ENCODE results near the gene IQCH.

IQCH gene

GRCh38 chr15:67394873-67395639 is 140.5 kb downstream of the IQCH start:
- no peak for DNase-seq (ENCODE audit: low spot score)

GRCh38 chr15:67396114-67396513 is 141.5 kb downstream of the IQCH start:
- no peak for DNase-seq (ENCODE audit: low spot score)

GRCh38 chr15:67397139-67397538 is 142.6 kb downstream of the IQCH start:
- no peak for DNase-seq (ENCODE audit: low spot score)

GRCh38 chr15:67399925-67400324 is 145.3 kb downstream of the IQCH start:
- no peak for DNase-seq (ENCODE audit: low spot score)

GRCh38 chr15:67400890-67401289 is 146.3 kb downstream of the IQCH start:
- DNase-seq (ENCODE audit: low spot score) = no peak

GRCh38 chr15:67401336-67401735 is 146.8 kb downstream of the IQCH start:
- no peak for DNase-seq (ENCODE audit: low spot score)

GRCh38 chr15:67403428-67404154 is 149.0 kb downstream of the IQCH start:
- no peak for DNase-seq (ENCODE audit: low spot score)

GRCh38 chr15:67405208-67406191 is 150.9 kb downstream of the IQCH start:
- no peak for DNase-seq (ENCODE audit: low spot score)

GRCh38 chr15:67406257-67406861 is 151.8 kb downstream of the IQCH start:
- DNase-seq (ENCODE audit: low spot score) = no peak

- DNase-seq (ENCODE audit: low spot score) = no peak
Measured at GRCh38 chr15:67407786-67408185, 153.2 kb downstream of the IQCH start.

- DNase-seq (ENCODE audit: low spot score) = no peak
Measured at GRCh38 chr15:67409175-67409574, 154.6 kb downstream of the IQCH start.

- no peak for DNase-seq (ENCODE audit: low spot score)
Measured at GRCh38 chr15:67411486-67411885, 156.9 kb downstream of the IQCH start.

- no peak for DNase-seq (ENCODE audit: low spot score)
Measured at GRCh38 chr15:67413770-67414390, 159.3 kb downstream of the IQCH start.

GRCh38 chr15:67415181-67415580 is 160.6 kb downstream of the IQCH start:
- DNase-seq (ENCODE audit: low spot score) = no peak

GRCh38 chr15:67416891-67417290 is 162.3 kb downstream of the IQCH start:
- DNase-seq (ENCODE audit: low spot score) = no peak

- no peak for DNase-seq (ENCODE audit: low spot score)
Measured at GRCh38 chr15:67419705-67420104, 165.1 kb downstream of the IQCH start.

GRCh38 chr15:67420137-67420536 is 165.6 kb downstream of the IQCH start:
- no peak for DNase-seq (ENCODE audit: low spot score)

GRCh38 chr15:67421105-67421504 is 166.5 kb downstream of the IQCH start:
- DNase-seq (ENCODE audit: low spot score) = no peak

GRCh38 chr15:67422296-67422695 is 167.7 kb downstream of the IQCH start:
- no peak for DNase-seq (ENCODE audit: low spot score)

- DNase-seq (ENCODE audit: low spot score) = peak; percentile 70
Measured at GRCh38 chr15:67433495-67434099, 179.0 kb downstream of the IQCH start.

Measured in HuH-7.5 (cell line).